Stimulated activated CD8-positive, alpha-beta memory T cell treated with anti-CD3 and anti-CD28 coated beads, Interleukin-15, amount 100 ng/mL, for 24 hours (primary cell): Measurements from ENCODE around the gene PPP2R5E.

ENCODE experiments used
- DNase-seq: peaks from one replicate; pipeline ENCODE4 v3.0.0-alpha.2; 2020; ENCODE audit warnings: low read depth

PPP2R5E gene

GRCh38 chr14:63432228-63432627, 110.9 kb downstream of the PPP2R5E start:
- no peak for DNase-seq

DNA sequence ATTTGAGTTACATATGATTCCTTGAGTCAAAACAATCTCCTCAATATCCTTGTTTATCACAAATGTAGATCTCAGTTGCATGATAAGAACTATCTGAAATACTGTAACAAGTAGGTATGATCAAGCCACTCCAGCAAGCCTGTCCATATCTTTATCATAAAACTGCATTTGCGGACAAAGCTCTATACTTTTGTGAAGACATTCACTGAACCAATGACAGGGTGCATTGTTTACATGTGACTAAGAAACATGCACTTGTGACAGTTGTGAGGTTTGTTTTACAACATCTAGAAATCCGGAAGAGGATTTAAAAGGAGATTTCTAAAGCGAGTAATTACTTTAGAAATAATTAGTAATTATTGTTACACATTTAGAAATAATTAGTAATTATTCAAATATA, 111.7 kb downstream of the PPP2R5E start:
- no peak for DNase-seq

DNA sequence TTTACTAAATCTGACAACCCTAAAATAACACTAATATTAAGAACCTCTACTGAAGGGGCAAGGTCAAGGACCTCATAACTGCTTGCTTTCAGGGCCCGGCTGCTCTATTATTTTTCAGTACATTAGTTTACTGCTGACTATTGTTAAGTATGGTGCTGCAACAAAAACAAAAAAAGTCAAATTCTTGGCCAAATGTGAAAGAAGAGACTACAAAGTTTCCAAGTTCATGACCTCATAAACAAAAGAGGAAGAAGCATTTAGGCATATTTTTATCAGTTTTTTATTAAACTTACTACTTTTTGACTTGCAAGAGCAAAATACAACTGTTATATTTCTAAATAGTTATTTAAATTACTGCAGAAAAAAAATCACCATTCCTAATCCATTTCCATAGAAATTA, 114.7 kb downstream of the PPP2R5E start:
- DNase-seq: no peak

- DNase-seq: no peak
These were observed 116.3 kb downstream of the PPP2R5E start for GRCh38 chr14:63426838-63427352.

GRCh38 chr14:63423889-63424288, 119.3 kb downstream of the PPP2R5E start:
- DNase-seq: no peak

GRCh38 chr14:63423381-63423780, 119.8 kb downstream of the PPP2R5E start:
- no peak for DNase-seq

DNA sequence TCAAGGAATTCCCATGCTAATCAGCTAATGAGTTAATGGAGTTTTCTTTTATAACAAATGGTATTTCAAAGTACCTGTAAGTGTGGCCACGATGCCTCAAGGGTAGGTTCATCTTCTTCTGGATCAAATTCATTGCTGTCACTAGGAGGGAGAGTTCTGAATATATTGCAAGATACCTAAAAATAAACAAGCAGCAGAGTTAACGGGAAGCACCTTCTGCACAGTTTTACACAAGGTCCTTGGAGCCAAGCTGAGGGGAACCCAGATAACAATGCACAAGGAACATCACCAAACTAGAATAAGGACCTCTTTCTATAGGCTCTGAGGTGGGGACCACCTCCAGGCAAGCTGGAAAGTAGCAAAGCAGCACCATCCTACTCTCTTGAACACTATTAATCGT, 121.3 kb downstream of the PPP2R5E start:
- no peak for DNase-seq

GRCh38 chr14:63421226-63421625, 122.0 kb downstream of the PPP2R5E start:
- no peak for DNase-seq

DNA sequence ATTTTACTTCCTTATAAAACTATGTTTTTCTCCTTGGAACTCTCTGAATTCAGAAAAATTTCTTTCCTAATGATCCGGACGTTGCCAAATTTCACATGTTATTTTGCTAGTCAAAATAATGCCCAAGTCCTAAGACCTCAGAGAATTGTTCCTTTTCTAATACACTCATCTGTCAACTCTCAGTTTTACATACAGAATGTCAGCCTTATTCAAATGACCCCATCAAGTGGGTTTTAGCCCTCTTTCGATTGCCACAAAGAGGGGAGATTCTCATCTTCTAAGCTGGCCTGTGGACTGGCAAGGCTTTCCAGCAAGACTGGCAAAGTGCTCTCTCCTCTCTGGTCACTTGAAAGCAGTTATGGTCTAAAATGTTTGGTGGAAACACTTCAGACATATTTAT, 125.2 kb downstream of the PPP2R5E start:
- DNase-seq: no peak

DNA sequence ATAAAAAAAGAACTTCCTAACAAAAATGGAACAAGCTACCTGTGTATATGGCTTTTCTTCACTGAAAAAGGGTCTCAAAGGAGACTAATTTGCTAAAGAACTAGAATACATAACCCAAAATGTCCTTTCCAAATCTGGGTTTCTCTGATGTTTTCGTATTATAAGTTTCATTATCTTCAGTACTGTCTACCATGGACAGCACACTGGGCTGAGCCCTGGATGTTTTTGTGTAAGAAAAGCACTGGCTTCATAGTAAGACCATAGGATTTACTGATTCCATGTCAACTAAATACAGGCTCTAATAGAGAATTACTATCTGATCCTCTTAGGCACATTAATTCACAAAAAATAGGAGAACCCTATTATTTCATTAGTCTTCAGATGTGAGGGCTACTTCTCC, 130.2 kb downstream of the PPP2R5E start:
- no peak for DNase-seq

DNA sequence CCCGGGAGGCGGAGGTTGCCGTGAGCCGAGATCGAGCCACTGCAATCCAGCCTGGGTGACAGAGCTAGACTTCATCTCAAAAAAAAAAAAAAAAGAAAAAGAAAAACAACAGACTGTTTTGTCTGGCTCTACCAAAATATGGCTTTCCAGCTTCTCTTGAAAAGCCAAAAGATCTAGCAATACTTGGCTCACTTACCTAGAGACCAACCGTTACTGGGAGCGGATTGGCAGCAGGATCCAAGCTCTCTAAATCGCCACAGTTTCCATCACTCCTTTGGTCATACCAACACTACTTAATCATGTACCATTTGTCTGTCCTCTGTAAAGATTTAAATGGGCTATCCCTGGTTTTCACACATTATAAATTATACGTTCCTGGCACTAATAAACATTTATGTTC, 136.8 kb downstream of the PPP2R5E start:
- no peak for DNase-seq

DNA sequence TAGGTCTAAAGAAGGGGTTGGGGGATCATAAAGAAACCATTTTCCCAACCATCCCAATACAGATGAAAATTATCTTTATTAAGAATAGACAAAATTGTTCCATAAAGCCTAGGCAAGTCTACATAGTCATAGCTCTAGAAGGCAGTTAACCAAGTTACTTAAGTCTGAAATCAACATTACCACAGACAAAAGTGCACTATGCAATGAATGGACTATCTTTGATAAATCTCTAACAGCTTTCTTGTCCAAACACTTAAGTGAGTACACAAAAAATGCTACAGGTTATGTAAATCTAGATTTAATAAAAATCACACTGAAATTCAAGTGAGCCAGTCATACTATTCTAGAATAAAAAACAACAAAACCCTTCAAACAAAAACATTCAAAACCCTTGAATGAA, 137.5 kb downstream of the PPP2R5E start:
- DNase-seq: no peak

DNA sequence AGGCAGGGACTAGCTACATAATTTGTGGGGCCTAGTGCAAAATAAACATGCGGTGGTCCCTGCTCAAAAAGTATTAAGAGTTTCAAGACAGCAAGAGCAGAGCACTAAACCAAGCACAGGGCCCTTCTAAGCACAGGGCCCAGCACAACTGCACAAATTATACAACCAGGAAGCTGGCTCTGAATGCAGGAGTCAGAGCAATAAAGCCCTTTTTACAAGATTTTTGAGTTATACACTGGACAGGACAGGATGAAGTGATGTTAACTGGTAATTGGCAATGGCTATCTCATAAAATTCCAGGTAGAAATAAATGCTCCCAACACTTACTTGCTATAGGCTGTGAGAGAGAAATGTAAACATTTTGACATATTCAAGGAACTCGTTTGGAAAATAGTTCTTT, 138.3 kb downstream of the PPP2R5E start:
- no peak for DNase-seq

- DNase-seq: no peak
These were observed 141.5 kb downstream of the PPP2R5E start for GRCh38 chr14:63401646-63402045.

- DNase-seq: no peak
These were observed 144.2 kb downstream of the PPP2R5E start for GRCh38 chr14:63398952-63399351.

- no peak for DNase-seq
These were observed 148.3 kb downstream of the PPP2R5E start for GRCh38 chr14:63394841-63395240.

DNA sequence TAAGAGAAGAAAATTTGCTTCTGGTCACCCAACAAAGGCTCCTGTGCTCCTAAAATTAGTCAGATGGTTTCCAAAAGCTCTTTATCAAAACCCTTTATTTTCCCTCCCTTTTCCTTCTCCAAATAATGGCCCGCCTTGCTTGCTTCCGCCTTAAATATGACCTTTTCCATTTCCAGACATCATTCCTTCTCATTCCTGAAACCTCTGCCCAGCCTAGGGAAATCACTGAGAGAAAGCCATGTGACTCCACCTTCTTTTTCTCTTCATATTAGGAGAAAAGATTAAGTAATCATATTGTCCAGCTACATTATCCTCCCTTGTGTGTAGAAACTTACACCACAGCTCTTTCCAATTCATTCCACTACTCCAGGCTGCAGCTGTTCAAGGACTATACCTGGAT, 148.7 kb downstream of the PPP2R5E start:
- DNase-seq: no peak

DNA sequence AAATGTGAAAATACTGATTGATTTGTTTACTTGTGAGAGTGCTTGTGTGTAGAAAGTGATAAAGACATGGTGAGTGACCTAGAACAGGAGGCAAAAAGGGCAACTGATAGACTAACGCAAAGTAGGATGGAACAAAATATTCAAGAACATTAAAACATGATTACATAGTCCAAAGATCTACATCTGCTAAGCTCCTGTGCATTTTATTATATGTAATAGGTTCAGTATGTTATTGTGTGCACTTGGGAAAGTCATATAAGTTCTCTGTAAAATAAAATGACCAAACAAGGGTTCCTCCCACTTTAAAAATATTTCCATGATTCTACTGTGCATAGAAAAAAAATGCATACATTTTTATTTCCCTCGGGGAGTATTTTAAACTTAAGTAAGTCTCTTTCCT, 150.2 kb downstream of the PPP2R5E start:
- DNase-seq: no peak

DNA sequence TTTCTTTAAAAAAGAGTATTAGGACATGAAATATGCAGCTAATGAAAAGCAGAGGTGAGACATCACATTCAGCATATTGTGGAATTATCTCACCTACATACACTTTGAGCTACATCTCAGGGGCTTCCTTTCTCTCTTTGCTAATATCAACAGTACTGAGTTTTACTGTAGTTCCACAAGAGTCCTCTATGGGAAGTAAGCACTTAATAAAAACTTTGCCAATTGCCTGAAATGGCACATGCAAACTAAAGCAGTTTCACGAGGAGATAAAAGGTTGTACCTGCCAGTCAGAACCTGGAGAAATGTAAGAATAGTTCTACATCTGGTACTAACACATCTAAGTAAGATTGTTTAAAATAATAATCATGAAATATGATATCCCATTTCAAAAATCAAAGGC, 150.9 kb downstream of the PPP2R5E start:
- no peak for DNase-seq

- no peak for DNase-seq
These were observed 154.3 kb downstream of the PPP2R5E start for GRCh38 chr14:63388766-63389431.

GRCh38 chr14:63387711-63388110, 155.5 kb downstream of the PPP2R5E start:
- no peak for DNase-seq

- no peak for DNase-seq
These were observed 159.3 kb downstream of the PPP2R5E start for GRCh38 chr14:63383776-63384367.

DNA sequence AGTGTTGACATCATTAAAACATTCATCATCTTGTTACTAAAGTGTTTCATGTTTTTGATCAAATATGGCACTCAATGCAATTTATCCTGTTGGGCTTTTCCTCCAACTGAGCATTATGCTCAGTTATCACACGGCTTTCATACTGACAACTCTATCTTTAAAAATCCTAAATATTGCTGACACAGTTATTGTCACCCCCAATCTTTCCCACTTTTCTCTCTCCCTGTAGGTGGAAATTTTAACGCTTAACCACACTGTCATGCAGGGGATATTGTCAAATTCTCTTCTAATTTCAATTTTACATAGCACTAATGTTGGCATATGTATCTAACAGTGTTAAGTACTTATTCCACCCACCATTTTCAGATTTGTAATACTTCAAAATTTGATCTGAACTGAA, 164.7 kb downstream of the PPP2R5E start:
- no peak for DNase-seq

GRCh38 chr14:63375769-63376168, 167.4 kb downstream of the PPP2R5E start:
- no peak for DNase-seq
